22Rv1 (cell line): ENCODE data around the gene IPPK.
"Not testable (repeated sequence)": the region's sequence is repeated elsewhere in the genome, so short reads cannot be mapped to it uniquely, and the experiment has no call there.

ENCODE experiments used
- H3K27ac ChIP-seq: fragments of 450-650 bp; 2 replicates; pipeline ENCODE4 v1.5.1; 2017
- CTCF ChIP-seq: fragments of 450-650 bp; IDR thresholded peaks from 2 replicates; pipeline ENCODE4 v1.5.1; 2017; ENCODE audit warnings: mild to moderate bottlenecking
- ZFX ChIP-seq: fragments of 450-650 bp; IDR thresholded peaks from 2 replicates; pipeline ENCODE4 v1.6.1; 2017; ENCODE audit warnings: antibody characterized with exemption, borderline replicate concordance

The IPPK gene

GRCh38 chr9:92603100-92603499 is 66.8 kb downstream of the IPPK start:
- no peak for TF ChIP-seq ZFX
- no peak for TF ChIP-seq CTCF
- no peak overlapping the region for H3K27ac ChIP-seq

- TF ChIP-seq CTCF (no peak), ZFX (no peak)
- H3K27ac ChIP-seq = no peak overlapping the region
Observed at GRCh38 chr9:92602413-92602812, 67.5 kb downstream of the IPPK start.

GRCh38 chr9:92601451-92601850 is 68.5 kb downstream of the IPPK start:
- H3K27ac ChIP-seq = no peak overlapping the region
- TF ChIP-seq ZFX (no peak), CTCF (no peak)

DNA sequence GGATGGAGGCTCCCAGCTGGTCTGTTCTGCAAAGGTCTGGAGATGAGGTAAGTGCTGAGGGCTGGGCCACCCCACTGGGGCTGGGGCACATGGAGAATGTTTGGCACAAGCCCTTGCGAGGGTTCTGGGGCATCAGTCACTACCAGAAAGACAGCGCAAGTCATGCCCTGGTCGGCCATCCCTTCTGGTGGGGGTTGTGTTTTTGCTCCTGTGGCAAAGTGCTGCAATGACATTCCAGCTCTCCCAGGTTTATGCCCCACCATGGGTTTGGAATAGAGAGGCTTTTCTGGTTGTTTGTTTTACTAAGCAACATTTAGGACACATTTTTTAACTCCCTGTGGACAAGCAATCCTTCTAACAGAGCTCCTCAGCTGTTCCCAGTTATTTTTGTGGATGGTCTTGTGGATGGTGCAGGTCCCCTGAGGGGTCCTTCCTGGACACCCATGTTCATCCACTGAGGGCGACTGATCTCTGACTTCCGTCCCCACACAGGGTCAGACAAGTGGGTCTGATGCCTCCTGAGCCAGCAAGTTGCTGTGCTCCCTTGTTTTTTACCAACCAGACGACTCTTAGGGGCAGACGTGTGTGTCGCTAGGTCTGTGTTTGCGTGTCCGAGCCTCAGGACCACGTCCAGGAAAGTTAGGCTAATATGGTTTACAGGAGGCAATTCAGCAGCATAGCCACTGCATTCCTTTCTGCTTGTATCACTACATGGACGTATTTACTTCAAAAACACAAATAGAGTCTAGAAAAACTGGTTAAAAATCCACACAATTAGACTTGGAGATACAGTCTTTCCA is 69.3 kb downstream of the IPPK start:
- TF ChIP-seq CTCF = no peak
- no peak for TF ChIP-seq ZFX
- H3K27ac ChIP-seq = no peak overlapping the region

DNA sequence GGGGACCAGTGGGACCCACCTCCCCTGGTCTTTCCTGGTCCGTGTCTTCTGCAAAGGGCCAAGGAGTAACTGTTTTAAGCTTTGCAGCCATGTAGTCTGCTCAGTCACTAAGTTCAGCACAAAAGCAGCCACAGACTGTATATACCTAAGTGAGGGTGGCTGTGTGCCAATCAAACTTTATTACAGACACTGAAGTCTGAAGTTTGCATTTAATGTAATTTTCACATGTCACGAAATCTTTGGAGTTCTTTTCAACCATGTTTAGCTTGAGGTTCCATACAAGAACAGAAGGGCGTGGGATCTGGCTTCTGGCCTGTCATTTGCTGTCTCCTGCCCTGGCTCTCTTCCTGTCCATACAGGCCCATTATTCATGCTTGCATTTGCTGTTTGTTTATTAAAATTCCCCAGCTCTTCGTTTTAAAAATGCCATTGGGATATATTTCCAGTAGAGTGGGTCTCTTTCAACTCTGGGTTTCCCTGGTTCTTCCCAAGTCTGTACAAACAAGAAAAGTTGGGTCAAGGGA is 69.9 kb downstream of the IPPK start:
- TF ChIP-seq CTCF (no peak), ZFX (no peak)
- no peak overlapping the region for H3K27ac ChIP-seq

DNA sequence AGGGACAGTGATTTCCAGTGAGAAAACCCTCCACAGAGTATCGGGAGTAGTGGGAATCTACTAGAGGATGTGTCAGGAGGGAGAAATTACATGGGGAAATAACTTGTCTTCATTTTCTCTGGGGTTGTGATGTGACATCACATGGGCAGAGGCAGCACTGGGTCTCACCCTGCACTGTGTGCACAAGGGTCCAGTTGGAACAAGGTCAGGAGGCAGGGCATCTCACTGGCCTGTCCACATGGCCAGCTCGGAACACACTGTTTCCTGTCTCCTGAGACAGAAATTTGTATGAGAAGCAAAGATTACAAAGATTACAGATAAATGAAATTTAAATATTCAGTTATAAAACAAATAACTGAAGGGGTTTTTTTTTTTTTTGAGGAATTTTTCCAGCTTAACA is 71.5 kb downstream of the IPPK start:
- TF ChIP-seq ZFX (no peak), CTCF (no peak)
- H3K27ac ChIP-seq = no peak overlapping the region

DNA sequence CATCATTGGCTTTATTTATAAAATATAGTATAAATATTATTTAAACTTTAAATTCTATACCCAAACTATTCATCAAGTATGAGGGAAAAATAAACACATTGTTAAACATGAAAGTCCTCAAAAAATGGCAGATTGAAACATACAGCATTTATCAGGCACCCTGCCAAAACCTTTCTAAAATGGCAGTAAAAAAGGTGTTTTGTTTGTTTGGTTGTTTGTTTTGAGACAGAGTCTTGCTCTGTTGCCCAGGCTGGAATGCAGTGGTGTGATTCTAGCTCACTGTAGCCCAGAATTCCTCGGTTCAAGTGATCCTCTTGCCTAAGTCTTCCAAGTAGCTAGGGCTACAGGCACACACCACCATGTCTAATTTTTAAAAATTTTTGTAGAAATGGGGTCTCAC is 74.0 kb downstream of the IPPK start:
- no peak overlapping the region for H3K27ac ChIP-seq
- no peak for TF ChIP-seq ZFX
- no peak for TF ChIP-seq CTCF

- not testable (repeated sequence) for H3K27ac ChIP-seq
Observed at GRCh38 chr9:92595075-92595474, 74.9 kb downstream of the IPPK start.
